Heart left ventricle (tissue), 16 donors: ENCODE measurements around the gene DEPDC1B. TPM values are rescaled to one million over a fixed set of nuclear protein-coding genes. Genes with fewer than 3 reads are reported as not detected.

Experiments
- ATAC-seq, 4 donors: fragments of 200-7000 bp; cut with Tn5 transposase; one replicate each; pipeline ENCODE4 v1.9.1; 2020 to 2022; ENCODE audit warnings: moderate library complexity in 4 of 4, mild to moderate bottlenecking in 3 of 4, moderate number of reproducible peaks in 1 of 4
- DNase-seq, 5 donors: peaks; one replicate each; pipeline ENCODE4 v3.0.0-alpha.2; 2020
- H3K27ac ChIP-seq, 12 donors: fragments of 200-600 bp; sonication (generic) in 4 of 12; one replicate each; pipeline versions ENCODE4 v1.5.0 to v1.8.0; 2016 to 2022; ENCODE audit warnings: mild to moderate bottlenecking in 2 of 12
- H3K27me3 ChIP-seq, 9 donors: fragments of 200-600 bp; sonication (generic) in 2 of 9; one replicate each; pipeline versions ENCODE4 v1.5.1 to v1.8.0; 2016 to 2022; ENCODE audit warnings: mild to moderate bottlenecking in 3 of 9
- H3K36me3 ChIP-seq, 9 donors: fragments of 200-600 bp; sonication (generic) in 2 of 9; one replicate each; pipeline versions ENCODE4 v1.5.0 to v1.8.0; 2018 to 2022; ENCODE audit warnings: mild to moderate bottlenecking in 2 of 9
- H3K4me1 ChIP-seq, 12 donors: fragments of 200-600 bp; sonication (generic) in 4 of 12; one replicate each; pipeline versions ENCODE4 v1.5.0 to v1.8.0; 2016 to 2022; ENCODE audit warnings: mild to moderate bottlenecking in 3 of 12
- H3K4me3 ChIP-seq, 12 donors: fragments of 200-600 bp; sonication (generic) in 4 of 12; one replicate each; pipeline versions ENCODE4 v1.5.0 to v1.8.0; 2017 to 2022; ENCODE audit warnings: mild to moderate bottlenecking in 9 of 12, moderate library complexity in 4 of 12
- H3K9me3 ChIP-seq, 12 donors: fragments of 200-600 bp; sonication (generic) in 4 of 12; one replicate each; pipeline versions ENCODE4 v1.5.0 to v1.8.0; 2016 to 2022; ENCODE audit warnings: mild to moderate bottlenecking in 1 of 12
- POLR2A ChIP-seq, 2 donors: fragments of 450-650 bp; IDR thresholded peaks; one replicate each; pipeline ENCODE4 v1.6.1; 2017; ENCODE audit warnings: antibody characterized with exemption in 2 of 2, mild to moderate bottlenecking in 2 of 2, moderate library complexity in 2 of 2
- WGBS, 4 donors: extraction: QIAGEN DNeasy Blood & Tissue Kit in 2 of 4; methylation state at CpG; one replicate each; pipeline versions ENCODE4 v1.1.5 to v1.1.7; 2013 to 2018; 5-methylcytosine and 5-hydroxymethylcytosine counted together
- intact Hi-C, 10 donors: fragments of 100-400 bp; cut with DNase I; formaldehyde crosslinking; loops; one replicate each; pipeline versions ENCODE4 v1.11.1 to v1.14.2; 2022
- polyA plus RNA-seq, 2 donors: library from polyadenylated mRNA; stranded (reverse); fragments of 200-250 nt; gene quantifications; one replicate each; pipeline ENCODE4 v1.2.3, GENCODE V29; 2013
- total RNA-seq, 9 donors: library from RNA; depleted of rRNA in 2 of 9; stranded (reverse); fragments of >200 nt in 2 of 9; fragmentation: NEBNext Ultra II Directional in 3 of 9; extraction: Animal tissue kit (Norgen Biotek cat#: 25700) in 3 of 9; gene quantifications; one replicate each; pipeline versions ENCODE4 v1.1.0 to v1.2.4, GENCODE V29; 2016 to 2023
- TF ChIP-seq, protein P1 (sequence below), 12 donors: fragments of 200-600 bp; sonication (generic) in 4 of 12; IDR thresholded peaks; one replicate each; pipeline versions ENCODE4 v1.5.0 to v1.8.0; 2018 to 2022; ENCODE audit warnings: antibody characterized with exemption in 12 of 12, mild to moderate bottlenecking in 5 of 12
- donor health status: ischemic (EF 13 %, LVEDD 7.1; RV severe dilation, severe dysfunction).
- donor health status: healthy with polysubstance abuse.
- donor health status: DM: no; HTN: yes; CAD: no.
- donor health status: DM: no; HTN: no; CAD: no.
- donor health status: ischemic (EF 25% LVEDD 6.9; RV normal size, moderate dysfunction).
- donor health status: ischemic (EF 25% LVEDD 5.7; RV mildly dilated, moderate dysfunction).
- donor health status: healthy.
- donor health status: DM: yes; HTN: yes; CAD: no.
- donor health status: ischemic (EF 35%, LVEDD 5.7; RV mildly dilated, moderate dysfunction).
- donor health status: nonischemic (EF 11% LVEDD 7.7; RV severe dilation, severe dysfunction).
- donor health status: DM: yes; HTN: yes; CAD: no.
- donor health status: PGD.
- donor health status: ischemic (EF 29% LVEDD 5.4; RV normal size, mild dysfunction).
- donor health status: nonischemic (EF 23%, LVEDD 6.1; RV moderate dilation, normal function).

Gene DEPDC1B
- total and polyA plus RNA-seq, 11 donors = 0.10 to 3.1 (median 0.31) TPM; not detected in 5

DNA sequence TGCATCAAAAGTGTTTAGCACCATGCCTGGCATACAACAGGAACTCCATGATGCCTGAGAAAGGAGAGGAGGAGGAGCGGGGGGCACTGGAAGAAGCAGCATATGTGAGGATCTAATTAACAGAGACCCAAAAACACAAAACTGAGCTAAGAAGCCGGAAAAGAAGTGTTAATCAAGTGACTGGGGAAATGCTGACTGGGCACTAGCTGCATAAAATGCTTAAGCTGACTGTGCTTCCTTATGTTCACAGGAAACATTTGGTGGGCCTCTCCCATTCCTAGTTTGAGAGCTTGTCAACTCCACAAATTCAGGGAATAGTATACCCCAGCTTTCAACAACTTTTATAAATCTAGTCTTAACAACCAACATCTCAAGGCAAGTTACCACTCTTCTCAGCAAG lies 26.6 kb downstream of the DEPDC1B start:
- Histone ChIP-seq H3K4me1 (peaks cover 0 to 5% (median 0%) of the 10 kb centered on the region in 12 donors), H3K27me3 (no peaks in the 10 kb centered on the region), H3K27ac (no peak overlapping the region), H3K4me3 (no peak overlapping the region), H3K9me3 (no peaks in the 10 kb centered on the region), H3K36me3 (no peaks in the 10 kb centered on the region)
- DNase-seq (peak in 1 of 5 donors; percentile 26), ATAC-seq (no peak)
- 80 to 91% (median 84%) methylated on average over 2 of the region's 2 CpGs for WGBS, 4 donors
- intact Hi-C loops = loop anchor here in 6 of 10 donors (5.0 to 10.0 kb wide), 5 partner anchors 211 to 1471 kb away; no protein-coding TSS in a partner anchor
- TF ChIP-seq POLR2A (IDR thresholded peaks at IDR 0.05) = no peak
- TF ChIP-seq, protein P1, sequence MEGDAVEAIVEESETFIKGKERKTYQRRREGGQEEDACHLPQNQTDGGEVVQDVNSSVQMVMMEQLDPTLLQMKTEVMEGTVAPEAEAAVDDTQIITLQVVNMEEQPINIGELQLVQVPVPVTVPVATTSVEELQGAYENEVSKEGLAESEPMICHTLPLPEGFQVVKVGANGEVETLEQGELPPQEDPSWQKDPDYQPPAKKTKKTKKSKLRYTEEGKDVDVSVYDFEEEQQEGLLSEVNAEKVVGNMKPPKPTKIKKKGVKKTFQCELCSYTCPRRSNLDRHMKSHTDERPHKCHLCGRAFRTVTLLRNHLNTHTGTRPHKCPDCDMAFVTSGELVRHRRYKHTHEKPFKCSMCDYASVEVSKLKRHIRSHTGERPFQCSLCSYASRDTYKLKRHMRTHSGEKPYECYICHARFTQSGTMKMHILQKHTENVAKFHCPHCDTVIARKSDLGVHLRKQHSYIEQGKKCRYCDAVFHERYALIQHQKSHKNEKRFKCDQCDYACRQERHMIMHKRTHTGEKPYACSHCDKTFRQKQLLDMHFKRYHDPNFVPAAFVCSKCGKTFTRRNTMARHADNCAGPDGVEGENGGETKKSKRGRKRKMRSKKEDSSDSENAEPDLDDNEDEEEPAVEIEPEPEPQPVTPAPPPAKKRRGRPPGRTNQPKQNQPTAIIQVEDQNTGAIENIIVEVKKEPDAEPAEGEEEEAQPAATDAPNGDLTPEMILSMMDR (IDR thresholded peaks at IDR 0.05) = no peak

DNA sequence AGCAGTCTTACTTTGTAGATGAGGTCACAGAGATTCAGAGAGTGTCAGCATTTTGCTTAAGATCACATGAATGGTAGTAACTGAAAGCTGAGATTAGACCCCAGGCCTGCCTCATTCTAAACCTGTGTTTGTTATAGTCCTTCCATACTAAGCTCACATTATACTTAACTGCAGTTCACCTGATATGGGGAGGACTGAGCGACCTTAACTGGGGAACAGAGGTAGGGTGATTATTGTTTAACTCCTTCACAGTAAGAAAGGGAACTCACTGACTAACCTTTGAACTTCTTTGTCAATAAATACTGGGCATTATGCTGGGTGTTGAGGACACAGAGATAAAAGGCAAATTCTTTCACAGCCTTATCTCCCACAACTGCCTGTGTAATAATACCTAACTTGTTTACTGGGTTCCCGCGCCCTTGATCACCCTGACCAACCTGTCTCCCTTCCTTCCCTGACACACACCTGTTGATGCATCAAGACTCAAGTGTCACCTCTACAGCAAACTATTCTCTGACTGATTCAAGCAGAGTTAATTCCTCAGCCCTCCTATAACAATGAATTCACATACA lies 27.2 kb downstream of the DEPDC1B start:
- ATAC-seq (no peak), DNase-seq (no peak)
- TF ChIP-seq POLR2A (IDR thresholded peaks at IDR 0.05) = no peak
- H3K36me3 ChIP-seq = no peaks in the 10 kb centered on the region
- no peaks in the 10 kb centered on the region for H3K27me3 ChIP-seq
- WGBS, 4 donors = 89 to 95% (median 92%) methylated on average over 3 of the region's 3 CpGs
- intact Hi-C loops = loop anchor here in 6 of 10 donors (5.0 to 10.0 kb wide), 5 partner anchors 212 to 1472 kb away; no protein-coding TSS in a partner anchor
- H3K4me1 ChIP-seq = peaks cover 0 to 5% (median 0%) of the 10 kb centered on the region in 12 donors
- H3K9me3 ChIP-seq = no peaks in the 10 kb centered on the region
- H3K27ac ChIP-seq = no peak overlapping the region
- no peak overlapping the region for H3K4me3 ChIP-seq

DNA sequence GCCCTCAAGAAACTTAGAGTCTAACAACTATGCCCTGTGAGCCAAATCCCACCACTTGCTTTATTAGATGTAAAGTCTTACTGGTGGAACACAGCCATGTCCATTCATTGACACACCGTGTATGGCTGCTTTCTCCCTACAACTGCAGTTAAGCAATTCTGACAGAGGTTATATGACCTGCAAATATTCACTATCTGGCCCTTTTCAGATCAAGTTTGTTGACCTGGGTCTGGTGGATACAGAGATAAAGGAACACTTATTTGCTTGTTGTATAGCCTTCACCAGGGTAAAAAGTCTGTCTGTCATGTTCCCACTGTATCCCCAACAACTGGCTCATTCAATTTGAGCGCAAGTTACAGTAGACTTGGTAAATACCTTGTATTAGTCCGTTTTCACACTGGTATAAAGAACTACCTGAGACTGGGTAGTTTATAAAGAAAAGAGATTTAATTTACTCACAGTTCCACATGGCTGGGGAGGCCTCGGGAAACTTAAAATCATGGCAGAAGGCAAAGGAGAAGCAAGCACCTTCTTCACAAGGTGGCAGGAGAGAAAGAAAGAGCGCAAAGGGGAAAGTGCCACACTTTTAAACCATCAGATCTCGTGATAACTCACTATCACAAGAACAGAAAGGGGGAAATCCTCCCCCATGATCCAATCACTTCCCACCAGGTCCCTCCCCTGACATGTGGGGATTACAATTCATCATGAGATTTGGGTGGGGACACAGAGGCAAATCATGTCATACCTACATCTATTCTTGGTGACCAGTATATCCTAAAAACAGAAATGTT lies 27.9 kb downstream of the DEPDC1B start:
- no peaks in the 10 kb centered on the region for H3K9me3 ChIP-seq
- TF ChIP-seq, protein P1 (IDR thresholded peaks at IDR 0.05) = no peak
- TF ChIP-seq POLR2A (IDR thresholded peaks at IDR 0.05) = no peak
- H3K27me3 ChIP-seq = no peaks in the 10 kb centered on the region
- H3K4me3 ChIP-seq = no peak overlapping the region
- ATAC-seq (no peak), DNase-seq (no peak)
- H3K27ac ChIP-seq = no peak overlapping the region
- H3K36me3 ChIP-seq = no peaks in the 10 kb centered on the region
- 92 to 97% (median 95%) methylated on average over 6 of the region's 6 CpGs for WGBS, 4 donors
- intact Hi-C loops = loop anchor here in 6 of 10 donors (5.0 to 10.0 kb wide), 5 partner anchors 213 to 1473 kb away; no protein-coding TSS in a partner anchor
- peaks cover 0 to 5% (median 0%) of the 10 kb centered on the region in 12 donors for H3K4me1 ChIP-seq

DNA sequence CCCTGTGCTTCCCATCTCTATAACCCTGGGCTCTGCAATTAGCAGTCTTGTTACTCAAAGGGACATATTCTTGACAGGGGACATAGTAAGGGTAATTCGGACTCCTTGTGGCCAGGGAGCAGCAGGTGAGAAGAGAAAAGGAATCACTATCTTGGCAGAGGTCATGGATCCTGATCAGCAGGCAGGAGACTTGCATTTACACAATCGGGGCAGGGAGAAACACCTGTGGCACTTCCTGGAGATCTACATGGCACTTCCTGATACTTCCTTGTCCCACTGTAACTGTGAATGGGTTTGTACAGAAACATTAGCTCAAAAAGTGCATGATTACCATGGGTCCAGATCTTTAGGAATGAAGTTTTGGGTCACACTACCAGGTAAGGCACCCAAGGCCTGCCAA lies 29.2 kb downstream of the DEPDC1B start:
- Histone ChIP-seq H3K4me3 (no peak overlapping the region), H3K4me1 (peaks cover 0 to 5% (median 0%) of the 10 kb centered on the region in 12 donors), H3K27me3 (no peaks in the 10 kb centered on the region), H3K9me3 (no peaks in the 10 kb centered on the region), H3K36me3 (no peaks in the 10 kb centered on the region), H3K27ac (no peak overlapping the region)
- ATAC-seq (no peak), DNase-seq (no peak)
- 85 to 97% (median 91%) methylated on average over 2 of the region's 2 CpGs for WGBS, 4 donors
- TF ChIP-seq, protein P1 (IDR thresholded peaks at IDR 0.05) = no peak
- intact Hi-C loops = loop anchor here in 6 of 10 donors (5.0 to 10.0 kb wide), 5 partner anchors 214 to 1474 kb away; no protein-coding TSS in a partner anchor
